NCI-H82 treated with DMSO at 0.1 percent for 48 hours (cell line): ENCODE results near the gene PCLO.
A peak's percentile ranks its signal among the peaks of the same experiment; 100 is the strongest.
"Not testable (repeated sequence)": the region's sequence is repeated elsewhere in the genome, so short reads cannot be mapped to it uniquely, and the experiment has no call there.

Source experiments
- DNase-seq: peaks from one replicate; lab custom pipeline; 2025; ENCODE audit not compliant: unreplicated experiment; lab: John Stamatoyannopoulos, UW

PCLO gene

GRCh38 chr7:83053965-83054364 is 108.7 kb downstream of the PCLO start:
- DNase-seq, result no peak

DNA sequence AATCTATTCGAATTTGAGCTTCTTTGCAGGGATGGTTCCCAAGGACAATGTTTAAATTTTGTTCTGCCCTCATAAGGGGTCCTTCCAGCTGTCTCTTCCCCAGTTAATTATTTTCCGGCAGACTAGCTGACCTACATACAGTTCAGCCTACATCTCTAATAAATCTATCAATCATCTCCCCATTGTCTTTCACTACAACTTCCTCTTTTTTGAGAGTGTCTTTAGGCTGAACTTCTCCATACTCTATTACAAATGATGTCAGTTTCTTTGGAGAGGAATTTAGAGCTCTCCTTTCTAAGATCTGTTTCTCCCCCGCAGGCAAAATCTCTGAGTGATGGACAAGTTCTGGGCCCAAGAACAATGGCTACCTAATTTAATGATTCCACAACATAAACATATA is 122.2 kb downstream of the PCLO start:
- DNase-seq, result no peak

DNA sequence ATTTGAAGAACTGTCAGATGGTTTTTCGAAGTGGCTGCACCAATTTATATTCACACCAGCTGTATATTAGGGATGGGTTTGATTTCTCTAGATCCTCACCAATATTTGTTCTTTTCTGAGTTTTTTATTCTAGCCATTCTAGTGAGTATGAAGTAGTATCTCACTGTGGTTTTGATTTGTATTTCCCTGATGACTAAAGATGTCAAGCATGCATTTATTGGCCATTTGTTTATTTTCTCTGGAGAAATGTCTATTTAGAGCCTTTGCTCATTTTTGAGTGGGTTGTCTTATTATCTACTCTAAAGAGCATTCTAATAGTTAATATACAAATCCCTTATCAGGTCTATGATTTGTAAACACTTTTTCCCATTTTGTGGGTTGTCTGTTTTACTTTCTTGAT is 123.9 kb downstream of the PCLO start:
- DNase-seq, result no peak

- no peak for DNase-seq
These were observed 125.8 kb downstream of the PCLO start for GRCh38 chr7:83036721-83037380.

DNA sequence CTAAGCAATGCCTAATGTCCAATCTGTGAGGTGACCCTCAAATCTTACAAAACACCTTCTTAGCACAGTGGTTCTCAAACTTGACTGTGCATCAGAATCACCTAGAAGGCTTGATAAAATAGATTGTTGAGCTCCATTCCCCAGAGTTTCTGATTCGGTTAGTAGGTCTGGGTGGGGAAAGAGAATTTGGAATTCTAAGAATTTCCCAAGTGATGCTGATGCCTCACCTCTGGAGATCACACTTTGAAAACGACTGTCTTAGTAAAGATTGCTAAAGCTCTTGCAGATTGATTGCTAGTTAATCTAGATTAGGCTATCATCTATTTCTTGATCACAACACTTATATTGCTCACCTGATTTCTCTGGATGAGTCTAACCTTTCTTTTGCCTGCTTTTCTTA is 126.6 kb downstream of the PCLO start:
- no peak for DNase-seq

DNA sequence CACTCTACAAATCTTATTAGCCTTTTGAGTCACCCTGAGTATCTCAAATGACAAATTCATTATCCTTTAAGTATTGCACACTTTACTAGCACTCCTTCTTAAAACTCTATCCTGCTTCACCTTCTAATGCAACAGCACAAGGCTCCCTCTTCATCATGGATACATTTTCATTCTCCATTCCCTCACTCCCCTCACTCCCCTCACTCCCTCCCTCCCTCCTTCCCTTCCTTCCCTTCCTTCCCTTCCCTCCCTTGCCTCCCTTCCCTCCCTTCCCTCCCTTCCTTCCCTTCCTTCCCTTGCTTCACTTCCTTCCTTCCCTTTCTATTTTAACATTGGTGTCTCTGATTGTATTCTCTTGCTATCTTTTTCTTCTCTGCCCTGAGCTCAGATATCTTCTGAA is 130.5 kb downstream of the PCLO start:
- peak; percentile 73 for DNase-seq

GRCh38 chr7:83023817-83024665 is 138.6 kb downstream of the PCLO start:
- DNase-seq, result not testable (repeated sequence)

GRCh38 chr7:83021032-83021431 is 141.7 kb downstream of the PCLO start:
- DNase-seq, result no peak

GRCh38 chr7:83020161-83020560 is 142.5 kb downstream of the PCLO start:
- DNase-seq, result no peak

- DNase-seq, result no peak
These were observed 146.8 kb downstream of the PCLO start for GRCh38 chr7:83015916-83016315.

DNA sequence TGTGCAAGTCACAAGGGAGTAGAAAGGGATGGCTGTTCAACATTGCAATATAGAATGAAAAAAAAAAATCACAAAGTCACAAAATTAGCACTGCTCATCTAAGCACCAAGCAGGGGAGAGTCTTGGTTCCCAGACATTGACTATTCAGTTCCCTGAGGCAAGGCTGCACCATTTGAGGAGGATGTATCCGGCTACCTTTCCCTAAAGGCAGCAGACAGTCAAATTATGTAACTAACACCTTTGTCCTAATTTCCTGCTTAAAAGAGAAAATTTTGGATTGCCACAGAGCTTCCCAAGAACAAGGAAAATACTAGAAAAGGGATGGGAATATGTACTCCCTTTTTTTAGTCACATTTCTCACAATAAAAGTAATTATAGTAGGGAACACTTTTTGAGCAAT is 148.1 kb downstream of the PCLO start:
- no peak for DNase-seq

DNA sequence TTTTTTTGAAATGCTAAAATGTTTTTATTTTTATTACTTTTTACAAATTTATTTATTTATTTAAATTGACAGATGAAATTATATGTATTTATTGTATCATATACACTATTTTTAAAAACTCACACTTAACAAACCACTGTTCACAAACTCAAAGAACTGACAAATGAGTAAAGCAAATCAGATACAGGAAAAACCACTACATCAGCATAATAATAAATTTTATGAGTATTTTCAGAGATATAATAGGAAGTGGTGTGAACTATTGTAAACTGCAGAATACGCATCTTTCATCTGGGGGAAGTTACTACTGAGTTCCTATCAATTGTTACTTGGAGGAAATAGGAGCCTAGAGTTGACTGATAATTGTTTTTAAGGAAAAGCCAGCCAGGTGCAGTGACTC is 150.7 kb downstream of the PCLO start:
- no peak for DNase-seq

DNA sequence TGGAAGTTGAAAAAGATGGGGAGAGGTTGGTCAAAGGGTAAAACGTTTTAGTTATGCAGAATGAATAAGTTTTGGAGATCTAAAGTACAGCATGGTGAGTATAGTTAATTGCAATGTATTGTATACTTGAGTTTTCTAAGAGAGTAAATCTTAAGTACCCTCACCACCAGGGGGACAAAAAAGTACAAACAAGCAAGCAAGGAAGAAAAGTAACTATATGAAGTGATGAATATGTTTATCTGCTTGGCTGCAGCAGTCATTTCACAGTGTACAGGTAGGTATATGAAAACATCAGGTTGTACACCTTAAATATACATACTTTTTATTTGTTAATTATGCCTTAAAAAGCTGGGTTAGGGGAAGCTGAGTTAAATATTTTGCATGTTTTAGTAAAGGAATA is 157.3 kb downstream of the PCLO start:
- DNase-seq, result no peak

- DNase-seq, result no peak
These were observed 161.2 kb downstream of the PCLO start for GRCh38 chr7:83001362-83002040.

- DNase-seq, result no peak
These were observed 164.2 kb downstream of the PCLO start for GRCh38 chr7:82998436-82998835.

DNA sequence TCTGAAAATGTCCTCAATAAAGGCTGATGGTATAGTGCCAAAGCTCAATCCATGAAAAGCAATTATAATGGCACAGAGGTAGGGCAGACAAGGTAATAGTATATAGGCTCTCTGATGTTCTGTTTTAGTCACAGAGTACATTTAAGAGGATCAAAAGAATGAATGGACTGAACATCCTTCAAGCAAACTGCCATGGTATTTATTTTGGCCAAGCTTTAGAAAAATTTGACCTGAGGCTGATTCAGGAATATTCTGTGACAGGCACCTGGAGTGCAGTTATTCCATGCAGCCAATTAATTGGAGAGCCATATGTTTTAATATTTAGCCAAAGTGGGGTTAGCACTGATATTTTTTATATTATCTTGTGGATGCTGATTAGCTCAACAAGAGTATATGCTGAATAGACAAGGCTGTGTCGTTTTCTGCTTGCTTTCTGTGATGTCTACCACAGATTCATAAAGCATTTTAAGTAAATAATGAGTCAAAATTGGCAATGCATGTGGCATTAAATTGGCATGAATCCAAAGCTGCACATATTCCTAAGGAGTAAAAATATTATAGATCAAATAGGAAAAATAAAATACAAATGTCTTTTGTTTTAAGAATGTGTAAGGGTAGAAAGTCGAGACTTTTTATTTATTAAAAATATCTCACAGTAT is 177.4 kb downstream of the PCLO start:
- no peak for DNase-seq

- no peak for DNase-seq
These were observed 182.4 kb downstream of the PCLO start for GRCh38 chr7:82980130-82980788.

- DNase-seq, result no peak
These were observed 186.7 kb downstream of the PCLO start for GRCh38 chr7:82975811-82976468.

GRCh38 chr7:82972135-82972534 is 190.5 kb downstream of the PCLO start:
- DNase-seq, result no peak
